Measurements from ENCODE around the gene PRKAA1.

PRKAA1 gene

DNA sequence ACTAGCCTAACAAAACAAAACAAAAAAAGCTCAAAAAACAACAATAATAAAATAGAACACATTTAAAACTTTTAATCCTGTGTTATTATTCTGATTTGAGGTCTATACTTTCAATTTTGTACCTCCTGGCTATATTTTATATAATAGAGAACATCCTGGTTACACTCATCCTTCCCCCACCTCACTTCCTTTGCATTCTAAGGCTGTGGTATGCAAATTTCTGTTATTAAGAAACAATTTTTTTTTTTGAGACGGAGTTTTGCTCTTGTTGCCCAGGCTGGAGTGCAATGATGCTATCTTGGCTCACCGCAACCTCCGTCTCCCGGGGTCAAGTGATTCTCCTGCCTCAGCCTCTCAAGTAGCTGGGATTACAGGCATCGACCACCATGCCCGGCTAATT is 39.9 kb upstream of the PRKAA1 start:
- Histone ChIP-seq H3K27me3 (ENCODE audit: insufficient read depth, low read length) (no peaks in the 10 kb centered on the region), H3K36me3 (ENCODE audit: insufficient read depth, low read length) (peaks cover 18% of the 10 kb centered on the region), H4K20me1 (ENCODE audit: insufficient read depth, low read length) (no peaks in the 10 kb centered on the region), H3K9ac (ENCODE audit: low read length) (no peak overlapping the region), H3F3A (ENCODE audit: insufficient read depth, low read length) (no peaks in the 10 kb centered on the region), H3K4me2 (ENCODE audit: low read length) (no peak overlapping the region), H3K9me3 (ENCODE audit: low read length) (no peaks in the 10 kb centered on the region), H2AFZ (ENCODE audit: low read length) (no peak overlapping the region), H3K9me2 (ENCODE audit: low read depth, low read length) (no peaks in the 10 kb centered on the region), H3K79me2 (ENCODE audit: insufficient read depth, low read length) (peaks cover 19% of the 10 kb centered on the region), H3K27ac (ENCODE audit: low read depth, low read length, poor library complexity, severe bottlenecking) (no peak overlapping the region), H3K4me3 (ENCODE audit: low read depth, low read length, poor library complexity, severe bottlenecking) (no peak overlapping the region), H3K4me1 (ENCODE audit: insufficient read depth, low read length, severe bottlenecking) (peaks cover 30% of the 10 kb centered on the region)
- TF ChIP-seq, protein P1, sequence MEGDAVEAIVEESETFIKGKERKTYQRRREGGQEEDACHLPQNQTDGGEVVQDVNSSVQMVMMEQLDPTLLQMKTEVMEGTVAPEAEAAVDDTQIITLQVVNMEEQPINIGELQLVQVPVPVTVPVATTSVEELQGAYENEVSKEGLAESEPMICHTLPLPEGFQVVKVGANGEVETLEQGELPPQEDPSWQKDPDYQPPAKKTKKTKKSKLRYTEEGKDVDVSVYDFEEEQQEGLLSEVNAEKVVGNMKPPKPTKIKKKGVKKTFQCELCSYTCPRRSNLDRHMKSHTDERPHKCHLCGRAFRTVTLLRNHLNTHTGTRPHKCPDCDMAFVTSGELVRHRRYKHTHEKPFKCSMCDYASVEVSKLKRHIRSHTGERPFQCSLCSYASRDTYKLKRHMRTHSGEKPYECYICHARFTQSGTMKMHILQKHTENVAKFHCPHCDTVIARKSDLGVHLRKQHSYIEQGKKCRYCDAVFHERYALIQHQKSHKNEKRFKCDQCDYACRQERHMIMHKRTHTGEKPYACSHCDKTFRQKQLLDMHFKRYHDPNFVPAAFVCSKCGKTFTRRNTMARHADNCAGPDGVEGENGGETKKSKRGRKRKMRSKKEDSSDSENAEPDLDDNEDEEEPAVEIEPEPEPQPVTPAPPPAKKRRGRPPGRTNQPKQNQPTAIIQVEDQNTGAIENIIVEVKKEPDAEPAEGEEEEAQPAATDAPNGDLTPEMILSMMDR (IDR thresholded peaks at IDR 0.05; ENCODE audit: low read length) = no peak
- no peak for TF ChIP-seq EZH2 (IDR thresholded peaks at IDR 0.05; ENCODE audit: borderline replicate concordance, low read length)

DNA sequence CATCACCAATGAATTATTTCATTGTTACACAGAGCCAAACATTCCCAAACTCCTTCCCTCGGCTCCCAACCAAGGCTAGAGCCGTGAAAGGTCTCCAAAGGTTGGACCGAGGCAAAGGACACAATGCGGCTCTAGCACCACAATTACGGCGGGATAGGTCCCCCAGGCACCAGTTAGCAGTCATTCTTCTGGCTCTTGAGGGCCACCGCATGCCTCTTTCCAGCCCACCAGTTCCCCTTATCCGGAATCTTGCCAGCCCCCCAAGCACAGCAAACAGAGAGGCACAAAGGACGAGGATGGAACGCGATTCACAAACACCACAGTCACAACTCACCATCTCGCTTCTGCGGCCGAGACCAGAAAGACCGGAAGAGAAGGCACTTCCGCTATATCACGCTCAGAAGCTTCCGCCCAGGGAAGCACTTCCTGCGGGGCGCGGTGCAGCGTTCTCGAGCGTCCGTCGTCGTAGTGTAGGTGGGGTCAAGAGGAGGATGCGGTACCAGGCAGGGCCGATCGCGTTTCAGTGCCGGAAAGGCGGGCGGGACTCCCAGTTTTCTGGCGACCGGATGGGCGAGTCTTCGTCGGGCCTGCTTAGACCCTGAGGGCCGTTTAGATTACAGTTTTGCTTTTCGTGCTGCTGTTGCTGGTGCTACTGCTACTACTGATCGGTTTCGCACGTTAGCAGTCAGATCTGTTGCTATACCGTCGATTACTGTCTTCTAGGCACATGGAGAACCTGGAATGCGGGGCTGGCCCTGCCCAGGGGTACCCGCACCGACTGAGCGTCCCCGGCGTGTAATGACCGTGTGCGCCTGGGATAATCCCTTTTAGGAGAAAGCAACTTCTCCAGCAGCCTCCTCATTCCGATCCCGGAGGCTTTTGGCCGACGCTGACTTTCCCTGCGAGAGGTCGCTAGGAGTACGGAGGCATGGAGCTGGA is 36.9 kb upstream of the PRKAA1 start, which contains the start of gene RPL37:
Gene RPL37, minus strand, starts transcription at position 374 of the 939 bp plus-strand sequence. Its CDS starts 37 bp downstream, at position 337.
- Histone ChIP-seq H3K4me1 (ENCODE audit: insufficient read depth, low read length, severe bottlenecking) (peaks cover 36% of the 10 kb centered on the region), H3K36me3 (ENCODE audit: insufficient read depth, low read length) (peaks cover 47% of the 10 kb centered on the region), H3K79me2 (ENCODE audit: insufficient read depth, low read length) (peaks cover 31% of the 10 kb centered on the region), H3K27ac (ENCODE audit: low read depth, low read length, poor library complexity, severe bottlenecking) (peak within 1 kb of the TSS; percentile 77), H3K4me2 (ENCODE audit: low read length) (peak within 1 kb of the TSS; percentile 99), H3K9me2 (ENCODE audit: low read depth, low read length) (no peaks in the 10 kb centered on the region), H3K4me3 (ENCODE audit: low read depth, low read length, poor library complexity, severe bottlenecking) (peak within 1 kb of the TSS; percentile 92), H3K9me3 (ENCODE audit: low read length) (no peaks in the 10 kb centered on the region), H3K9ac (ENCODE audit: low read length) (peak within 1 kb of the TSS; percentile 95), H2AFZ (ENCODE audit: low read length) (peak within 1 kb of the TSS; percentile 62; the same call in 1 of the 2 replicates), H3K27me3 (ENCODE audit: insufficient read depth, low read length) (no peaks in the 10 kb centered on the region), H4K20me1 (ENCODE audit: insufficient read depth, low read length) (no peaks in the 10 kb centered on the region), H3F3A (ENCODE audit: insufficient read depth, low read length) (no peaks in the 10 kb centered on the region)
- TF ChIP-seq EZH2 (IDR thresholded peaks at IDR 0.05; ENCODE audit: borderline replicate concordance, low read length) = no peak
- TF ChIP-seq, protein P1 (IDR thresholded peaks at IDR 0.05; ENCODE audit: low read length) = no peak

DNA sequence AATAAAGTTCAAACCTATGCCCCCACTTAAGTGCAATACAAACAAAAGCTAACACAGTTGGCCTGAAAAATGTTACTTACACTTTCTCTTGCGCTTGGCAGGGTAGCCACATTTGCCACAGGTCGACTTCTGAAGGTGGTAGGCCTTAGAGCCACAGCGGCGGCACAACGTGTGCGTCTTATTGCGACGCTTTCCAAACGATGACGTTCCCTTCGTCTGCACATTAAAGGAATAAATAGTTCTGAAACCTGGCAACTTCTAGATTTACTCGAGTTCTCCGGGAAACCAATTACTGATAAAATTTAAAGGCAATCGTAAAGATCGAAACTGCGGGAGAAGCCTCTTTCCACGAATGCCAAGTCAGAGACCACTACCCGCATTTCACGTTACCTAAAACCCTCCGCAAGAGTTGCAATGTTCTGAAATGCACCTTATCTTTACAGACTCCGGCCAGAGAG is 36.2 kb upstream of the PRKAA1 start:
- Histone ChIP-seq H3K27ac (ENCODE audit: low read depth, low read length, poor library complexity, severe bottlenecking) (peak overlapping the region; percentile 77), H3F3A (ENCODE audit: insufficient read depth, low read length) (no peaks in the 10 kb centered on the region), H3K4me3 (ENCODE audit: low read depth, low read length, poor library complexity, severe bottlenecking) (peak overlapping the region; percentile 92), H3K9me2 (ENCODE audit: low read depth, low read length) (no peaks in the 10 kb centered on the region), H4K20me1 (ENCODE audit: insufficient read depth, low read length) (no peaks in the 10 kb centered on the region), H3K4me2 (ENCODE audit: low read length) (peak overlapping the region; percentile 82), H3K9me3 (ENCODE audit: low read length) (no peaks in the 10 kb centered on the region), H3K27me3 (ENCODE audit: insufficient read depth, low read length) (no peaks in the 10 kb centered on the region), H3K79me2 (ENCODE audit: insufficient read depth, low read length) (peaks cover 31% of the 10 kb centered on the region), H2AFZ (ENCODE audit: low read length) (no peak overlapping the region), H3K36me3 (ENCODE audit: insufficient read depth, low read length) (peaks cover 54% of the 10 kb centered on the region), H3K4me1 (ENCODE audit: insufficient read depth, low read length, severe bottlenecking) (peaks cover 36% of the 10 kb centered on the region), H3K9ac (ENCODE audit: low read length) (peak overlapping the region; percentile 95)
- no peak for TF ChIP-seq EZH2 (IDR thresholded peaks at IDR 0.05; ENCODE audit: borderline replicate concordance, low read length)
- TF ChIP-seq, protein P1 (IDR thresholded peaks at IDR 0.05; ENCODE audit: low read length) = no peak

Data from OCI-LY1 (cell line).